ENCODE measurements around the gene KRTAP1-5. TPM values are rescaled to one million over a fixed set of nuclear protein-coding genes. Genes with fewer than 3 reads are reported as not detected.

Gene KRTAP1-5
- total and polyA plus RNA-seq, 4 donors: not detected

GRCh38 chr17:41069031-41069430 is 42.0 kb upstream of the KRTAP1-5 start:
- WGBS: 76% methylated on average over 3 of the region's 3 CpGs

GRCh38 chr17:41067281-41067680 is 40.3 kb upstream of the KRTAP1-5 start:
- no peak overlapping the region for H3K27ac ChIP-seq (ENCODE audit: low read depth in 1 of 2, low read length in 2 of 2)
- no peak overlapping the region for H3K9ac ChIP-seq (ENCODE audit: low read depth in 1 of 2, low read length in 2 of 2)
- H3K4me3 ChIP-seq (ENCODE audit: low read depth in 1 of 3, low read length in 3 of 3): no peak overlapping the region
- H3K27me3 ChIP-seq (ENCODE audit: control insufficient read depth in 4 of 4, insufficient read depth in 4 of 4, low read length in 3 of 4): no peaks in the 10 kb centered on the region
- TF ChIP-seq TAF1 (conservative IDR thresholded peaks at IDR 0.05) (no peak), YY1 (IDR thresholded peaks at IDR 0.05) (no peak), JUND (IDR thresholded peaks at IDR 0.05) (no peak), EGR1 (IDR thresholded peaks at IDR 0.05; ENCODE audit: low read depth in 2 of 2) (no peak), FOXA2 (IDR thresholded peaks at IDR 0.05) (no peak), RAD21 (IDR thresholded peaks at IDR 0.05) (no peak), REST (IDR thresholded peaks at IDR 0.05) (no peak), SP1 (IDR thresholded peaks at IDR 0.05) (no peak), MAX (IDR thresholded peaks at IDR 0.05) (no peak), RXRA (IDR thresholded peaks at IDR 0.05) (no peak), FOXA1 (IDR thresholded peaks at IDR 0.05) (no peak)
- H3K9me3 ChIP-seq (ENCODE audit: control insufficient read depth in 4 of 4, low read length in 3 of 4): no peaks in the 10 kb centered on the region
- H3K4me1 ChIP-seq (ENCODE audit: control insufficient read depth in 4 of 4, insufficient read depth in 4 of 4, low read length in 3 of 4): no peaks in the 10 kb centered on the region
- DNase-seq (ENCODE audit: low spot score): no peak
- no peaks in the 10 kb centered on the region for H3K36me3 ChIP-seq (ENCODE audit: control insufficient read depth in 4 of 4, insufficient read depth in 3 of 4, low read depth in 1 of 4, low read length in 3 of 4)

More at GRCh38 chr17:41069031-41069430, 42.0 kb upstream of the KRTAP1-5 start:
- TF ChIP-seq FOXA2 (IDR thresholded peaks at IDR 0.05) (no peak), HNF4G (IDR thresholded peaks at IDR 0.05) (no peak), NR2F2 (IDR thresholded peaks at IDR 0.05) (no peak), GABPA (IDR thresholded peaks at IDR 0.05 in 1 of 2, conservative IDR thresholded peaks at IDR 0.05 in 1 of 2) (no peak), ATF3 (IDR thresholded peaks at IDR 0.05) (no peak), ZBTB33 (IDR thresholded peaks at IDR 0.05) (no peak), TAF1 (conservative IDR thresholded peaks at IDR 0.05) (no peak), HNF4A (conservative IDR thresholded peaks at IDR 0.05) (no peak), JUND (IDR thresholded peaks at IDR 0.05) (no peak)
- no peak overlapping the region for H3K4me3 ChIP-seq (ENCODE audit: low read depth in 1 of 3, low read length in 3 of 3)
- H3K36me3 ChIP-seq (ENCODE audit: control insufficient read depth in 4 of 4, insufficient read depth in 3 of 4, low read depth in 1 of 4, low read length in 3 of 4): no peaks in the 10 kb centered on the region
- H3K27ac ChIP-seq (ENCODE audit: low read depth in 1 of 2, low read length in 2 of 2): no peak overlapping the region
- H3K27me3 ChIP-seq (ENCODE audit: control insufficient read depth in 4 of 4, insufficient read depth in 4 of 4, low read length in 3 of 4): no peaks in the 10 kb centered on the region
- H3K9me3 ChIP-seq (ENCODE audit: control insufficient read depth in 4 of 4, low read length in 3 of 4): no peaks in the 10 kb centered on the region
- H3K9ac ChIP-seq (ENCODE audit: low read depth in 1 of 2, low read length in 2 of 2): no peak overlapping the region
- no peaks in the 10 kb centered on the region for H3K4me1 ChIP-seq (ENCODE audit: control insufficient read depth in 4 of 4, insufficient read depth in 4 of 4, low read length in 3 of 4)
- DNase-seq (ENCODE audit: low spot score): no peak

All from liver (tissue), 9 donors.